H9 (cell line): ENCODE results near the gene MXD3. TPM values are rescaled to one million over a fixed set of nuclear protein-coding genes. Genes with fewer than 3 reads are reported as not detected.

Experiments used
- DNase-seq: peaks from one replicate; pipeline ENCODE4 v3.0.0-alpha.2; 2017
- H2AFZ ChIP-seq: one replicate; pipeline ENCODE4 v1.6.1; 2013; ENCODE audit warnings: mild to moderate bottlenecking, low read length, control low read depth, moderate library complexity
- H2AK5ac ChIP-seq: 2 replicates; pipeline ENCODE4 v1.6.1; 2013; ENCODE audit warnings: low read length, control low read depth, mixed read lengths; ENCODE audit not compliant: insufficient read length
- H2BK120ac ChIP-seq: one replicate; pipeline ENCODE4 v1.6.1; 2013; ENCODE audit warnings: low read depth, mild to moderate bottlenecking, low read length, control low read depth, inconsistent platforms; ENCODE audit not compliant: poor library complexity, severe bottlenecking
- H2BK12ac ChIP-seq: 2 replicates; pipeline ENCODE4 v1.6.1; 2013; ENCODE audit warnings: low read length, control low read depth, mixed read lengths, low read depth; ENCODE audit not compliant: insufficient read length
- H2BK15ac ChIP-seq: 2 replicates; pipeline ENCODE4 v1.6.1; 2013; ENCODE audit warnings: low read depth, low read length, control low read depth
- H2BK20ac ChIP-seq: one replicate; pipeline ENCODE4 v1.6.1; 2013; ENCODE audit warnings: low read depth, mild to moderate bottlenecking, low read length, control low read depth, inconsistent platforms; ENCODE audit not compliant: poor library complexity, severe bottlenecking
- H2BK5ac ChIP-seq: 2 replicates; pipeline ENCODE4 v1.6.1; 2013; ENCODE audit warnings: low read length, control low read depth, mixed read lengths; ENCODE audit not compliant: insufficient read length
- H3K14ac ChIP-seq: 2 replicates; pipeline ENCODE4 v1.6.1; 2013; ENCODE audit warnings: low read length, control low read depth; ENCODE audit not compliant: insufficient read depth
- H3K18ac ChIP-seq: 2 replicates; pipeline ENCODE4 v1.6.1; 2013; ENCODE audit warnings: low read depth, mild to moderate bottlenecking, mixed read lengths, low read length, control low read depth; ENCODE audit not compliant: insufficient read length
- H3K23ac ChIP-seq: 2 replicates; pipeline ENCODE4 v1.6.1; 2013; ENCODE audit warnings: low read length, control low read depth, mixed read lengths, low read depth; ENCODE audit not compliant: insufficient read length
- H3K23me2 ChIP-seq: 2 replicates; pipeline ENCODE4 v1.6.1; 2013; ENCODE audit warnings: low read depth, mild to moderate bottlenecking, mixed read lengths, low read length, control low read depth; ENCODE audit not compliant: insufficient read length, poor library complexity, severe bottlenecking
- H3K27ac ChIP-seq: 2 replicates; pipeline ENCODE4 v1.5.1; 2013; ENCODE audit warnings: low read length, control low read depth, mixed read lengths, low read depth; ENCODE audit not compliant: insufficient read length
- H3K27me3 ChIP-seq: 2 replicates; pipeline ENCODE4 v1.6.1; 2013; ENCODE audit warnings: low read length, control low read depth, inconsistent platforms; ENCODE audit not compliant: insufficient read depth
- H3K4ac ChIP-seq: 2 replicates; pipeline ENCODE4 v1.6.1; 2013; ENCODE audit warnings: low read depth, mild to moderate bottlenecking, control low read depth, inconsistent platforms, low read length, moderate library complexity
- H3K4me1 ChIP-seq: 2 replicates; pipeline ENCODE4 v1.6.1; 2013; ENCODE audit warnings: low read length, control low read depth, inconsistent platforms; ENCODE audit not compliant: insufficient read depth
- H3K4me2 ChIP-seq: 2 replicates; pipeline ENCODE4 v1.6.1; 2013; ENCODE audit warnings: low read length, control low read depth, mixed read lengths; ENCODE audit not compliant: insufficient read length, insufficient read depth
- H3K56ac ChIP-seq: 2 replicates; pipeline ENCODE4 v1.6.1; 2013; ENCODE audit warnings: low read depth, mild to moderate bottlenecking, mixed read lengths, low read length, control low read depth; ENCODE audit not compliant: insufficient read length
- H3K79me1 ChIP-seq: 2 replicates; pipeline ENCODE4 v1.6.1; 2013; ENCODE audit warnings: low read depth, mild to moderate bottlenecking, moderate library complexity, low read length, control low read depth, inconsistent platforms; ENCODE audit not compliant: insufficient read depth, poor library complexity, severe bottlenecking
- H3K79me2 ChIP-seq: 2 replicates; pipeline ENCODE4 v1.6.1; 2013; ENCODE audit warnings: low read length, control low read depth, inconsistent platforms; ENCODE audit not compliant: insufficient read depth
- H3K9ac ChIP-seq: 2 replicates; pipeline ENCODE4 v1.6.1; 2013; ENCODE audit warnings: low read length, control low read depth, mixed read lengths; ENCODE audit not compliant: insufficient read length; ENCODE audit errors: extremely low read depth
- H3K9me3 ChIP-seq: one replicate; pipeline ENCODE4 v1.6.1; 2013; ENCODE audit warnings: low read depth, low read length, inconsistent platforms; ENCODE audit not compliant: control insufficient read depth
- H3T11ph ChIP-seq: one replicate; pipeline ENCODE4 v1.6.1; 2013; ENCODE audit warnings: mild to moderate bottlenecking, low read length, control low read depth, inconsistent platforms
- H4K20me1 ChIP-seq: one replicate; pipeline ENCODE4 v1.6.1; 2013; ENCODE audit not compliant: control insufficient read depth, insufficient read length, insufficient read depth
- H4K5ac ChIP-seq: 2 replicates; pipeline ENCODE4 v1.6.1; 2013; ENCODE audit warnings: low read depth, mild to moderate bottlenecking, mixed read lengths, low read length, control low read depth; ENCODE audit not compliant: insufficient read length
- H4K8ac ChIP-seq: replicated peaks from 2 replicates; pipeline ENCODE4 v1.6.1; 2013; ENCODE audit warnings: low read length, control low read depth, mixed read lengths, low read depth; ENCODE audit not compliant: insufficient read length
- H4K91ac ChIP-seq: 2 replicates; pipeline ENCODE4 v1.6.1; 2013; ENCODE audit warnings: low read depth, mild to moderate bottlenecking, moderate library complexity, mixed read lengths, low read length, control low read depth; ENCODE audit not compliant: insufficient read length
- H3K27ac Mint-ChIP-seq, 3 experiments: 2 replicates in 2 of 3; 3 replicates in 1 of 3; pipeline ENCODE4 v1.8.0; 2020 to 2021; ENCODE audit warnings: mixed read lengths in 3 of 3, mild to moderate bottlenecking in 1 of 3, moderate library complexity in 1 of 3
- H3K27me3 Mint-ChIP-seq: 2 replicates; pipeline ENCODE4 v1.8.0; 2021; ENCODE audit warnings: low read depth, mild to moderate bottlenecking, moderate library complexity, mixed read lengths
- H3K36me3 Mint-ChIP-seq, 3 experiments: 2 replicates in 2 of 3; 3 replicates in 1 of 3; pipeline ENCODE4 v1.8.0; 2020 to 2021; ENCODE audit warnings: low read depth in 3 of 3, mixed read lengths in 3 of 3; ENCODE audit not compliant: insufficient read depth in 1 of 3
- H3K4me1 Mint-ChIP-seq, 2 experiments: 2 replicates each; pipeline ENCODE4 v1.8.0; 2020; ENCODE audit warnings: mixed read lengths in 2 of 2
- H3K4me3 Mint-ChIP-seq, 2 experiments: 2 replicates in 1 of 2; 3 replicates in 1 of 2; pipeline ENCODE4 v1.8.0; 2020 to 2021; ENCODE audit warnings: mild to moderate bottlenecking in 2 of 2, mixed read lengths in 2 of 2, moderate library complexity in 1 of 2
- H3K9me3 Mint-ChIP-seq, 2 experiments: 2 replicates in 1 of 2; 3 replicates in 1 of 2; pipeline ENCODE4 v1.8.0; 2020; ENCODE audit warnings: mild to moderate bottlenecking in 2 of 2, mixed read lengths in 2 of 2, moderate library complexity in 1 of 2
- WGBS: extraction: QIAGEN DNeasy Blood & Tissue Kit; methylation state at CpG from one replicate; pipeline ENCODE4 v1.1.7; 2013; ENCODE audit warnings: missing lambda C conversion rate, low lambda C conversion rate, mixed read lengths; ENCODE audit not compliant: insufficient read length; ENCODE audit errors: extremely low coverage; 5-methylcytosine and 5-hydroxymethylcytosine counted together
- total RNA-seq: library from RNA; stranded (reverse); gene quantifications from 2 replicates; pipeline ENCODE4 v1.2.1, GENCODE V29; 2021
- TF ChIP-seq, protein P1 (sequence below): fragments of 200-600 bp; sonication (generic); conservative IDR thresholded peaks from 3 replicates; pipeline ENCODE4 v1.8.0; 2021; ENCODE audit warnings: antibody characterized with exemption, mild to moderate bottlenecking

MXD3 gene
- total RNA-seq, 1 experiment from 2014 or later, result 9.8 TPM

DNA sequence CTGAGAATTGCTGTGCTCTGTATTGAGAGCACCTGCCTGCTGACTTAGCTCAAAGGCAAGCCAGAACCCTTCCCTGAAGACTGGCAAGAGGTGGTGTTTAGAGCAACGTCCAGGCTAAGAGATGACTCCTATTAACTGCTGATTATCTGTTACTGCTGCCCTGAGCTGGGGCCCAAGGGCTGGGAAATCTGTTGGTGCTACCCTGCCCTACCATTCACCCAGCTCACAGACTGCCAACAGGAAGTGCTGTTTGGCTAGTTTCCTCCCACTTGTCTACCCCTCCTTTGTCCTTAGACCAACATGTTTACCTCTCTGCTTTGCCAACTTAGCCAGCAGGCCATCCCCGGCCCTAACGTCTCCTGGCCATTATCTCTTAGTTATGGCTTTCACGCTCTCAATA, 15.1 kb downstream of the MXD3 start:
- H2AK5ac ChIP-seq, result no peak overlapping the region
- no peak overlapping the region for H2BK120ac ChIP-seq
- H3T11ph ChIP-seq, result no peak overlapping the region
- H3K79me1 ChIP-seq, result peaks cover 4% of the 10 kb centered on the region
- no peaks in the 10 kb centered on the region for H3K27me3 ChIP-seq
- H3K14ac ChIP-seq, result no peak overlapping the region
- Mint-ChIP-seq H3K4me1 (peaks cover 30 to 41% of the 10 kb centered on the region in 2 experiments), H3K4me3 (no peak overlapping the region), H3K36me3 (peaks cover 42 to 75% (median 56%) of the 10 kb centered on the region in 3 experiments), H3K9me3 (no peaks in the 10 kb centered on the region), H3K27ac (peak overlapping the region in 1 of 3 experiments; percentile 85; a peak in 3 of 7 replicates), H3K27me3 (peaks cover 1% of the 10 kb centered on the region; the same call in 1 of the 2 replicates)
- H2BK20ac ChIP-seq, result no peak overlapping the region
- no CpG with 5 or more reads among the region's 4 CpGs for WGBS
- H4K5ac ChIP-seq, result no peak overlapping the region
- no peaks in the 10 kb centered on the region for H4K20me1 ChIP-seq
- H3K4me1 ChIP-seq, result no peaks in the 10 kb centered on the region
- no peaks in the 10 kb centered on the region for H3K23me2 ChIP-seq
- no peak overlapping the region for H3K4ac ChIP-seq
- no peak overlapping the region for H3K27ac ChIP-seq
- TF ChIP-seq, protein P1, sequence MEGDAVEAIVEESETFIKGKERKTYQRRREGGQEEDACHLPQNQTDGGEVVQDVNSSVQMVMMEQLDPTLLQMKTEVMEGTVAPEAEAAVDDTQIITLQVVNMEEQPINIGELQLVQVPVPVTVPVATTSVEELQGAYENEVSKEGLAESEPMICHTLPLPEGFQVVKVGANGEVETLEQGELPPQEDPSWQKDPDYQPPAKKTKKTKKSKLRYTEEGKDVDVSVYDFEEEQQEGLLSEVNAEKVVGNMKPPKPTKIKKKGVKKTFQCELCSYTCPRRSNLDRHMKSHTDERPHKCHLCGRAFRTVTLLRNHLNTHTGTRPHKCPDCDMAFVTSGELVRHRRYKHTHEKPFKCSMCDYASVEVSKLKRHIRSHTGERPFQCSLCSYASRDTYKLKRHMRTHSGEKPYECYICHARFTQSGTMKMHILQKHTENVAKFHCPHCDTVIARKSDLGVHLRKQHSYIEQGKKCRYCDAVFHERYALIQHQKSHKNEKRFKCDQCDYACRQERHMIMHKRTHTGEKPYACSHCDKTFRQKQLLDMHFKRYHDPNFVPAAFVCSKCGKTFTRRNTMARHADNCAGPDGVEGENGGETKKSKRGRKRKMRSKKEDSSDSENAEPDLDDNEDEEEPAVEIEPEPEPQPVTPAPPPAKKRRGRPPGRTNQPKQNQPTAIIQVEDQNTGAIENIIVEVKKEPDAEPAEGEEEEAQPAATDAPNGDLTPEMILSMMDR, result no peak
- no peak overlapping the region for H3K56ac ChIP-seq
- no peaks in the 10 kb centered on the region for H3K9me3 ChIP-seq
- H3K23ac ChIP-seq, result no peak overlapping the region
- no peak overlapping the region for H3K18ac ChIP-seq
- no peaks in the 10 kb centered on the region for H3K79me2 ChIP-seq
- DNase-seq, result no peak
- no peak overlapping the region for H4K91ac ChIP-seq
- H2BK5ac ChIP-seq, result no peak overlapping the region
- H2AFZ ChIP-seq, result no peak overlapping the region
- H3K9ac ChIP-seq, result no peak overlapping the region
- H2BK12ac ChIP-seq, result no peak overlapping the region
- H3K4me2 ChIP-seq, result no peak overlapping the region
- no peak overlapping the region for H2BK15ac ChIP-seq
- no peak overlapping the region for H4K8ac ChIP-seq
